ENCODE results near the gene ARG2.

DNA sequence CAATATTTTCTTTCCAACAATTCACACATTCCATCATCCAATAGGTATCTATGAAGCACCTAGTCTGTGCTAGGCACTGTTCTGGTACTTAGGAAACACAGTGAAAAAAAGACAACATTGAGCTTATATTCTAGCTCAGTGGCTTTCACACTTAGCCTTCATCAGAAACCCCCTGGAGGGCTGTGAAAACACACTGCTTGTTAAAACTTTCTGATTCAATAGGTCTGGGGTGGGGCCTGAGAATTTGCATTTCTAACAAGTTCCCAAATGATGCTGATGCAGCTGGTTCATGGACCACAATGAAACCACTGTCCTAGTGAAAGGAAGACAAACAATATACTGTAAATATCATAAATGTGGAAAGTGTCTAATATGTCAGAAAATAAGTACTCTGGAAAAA is 48.8 kb downstream of the ARG2 start:
- no peak for TF ChIP-seq TOX (CRISPR knock-in tag; IDR thresholded peaks at IDR 0.05; ENCODE audit: borderline replicate concordance)
- no peak for TF ChIP-seq ESRRG (CRISPR knock-in tag; IDR thresholded peaks at IDR 0.05)
- no peak for TF ChIP-seq RARB (CRISPR knock-in tag; IDR thresholded peaks at IDR 0.05)
- TF ChIP-seq, protein P1, sequence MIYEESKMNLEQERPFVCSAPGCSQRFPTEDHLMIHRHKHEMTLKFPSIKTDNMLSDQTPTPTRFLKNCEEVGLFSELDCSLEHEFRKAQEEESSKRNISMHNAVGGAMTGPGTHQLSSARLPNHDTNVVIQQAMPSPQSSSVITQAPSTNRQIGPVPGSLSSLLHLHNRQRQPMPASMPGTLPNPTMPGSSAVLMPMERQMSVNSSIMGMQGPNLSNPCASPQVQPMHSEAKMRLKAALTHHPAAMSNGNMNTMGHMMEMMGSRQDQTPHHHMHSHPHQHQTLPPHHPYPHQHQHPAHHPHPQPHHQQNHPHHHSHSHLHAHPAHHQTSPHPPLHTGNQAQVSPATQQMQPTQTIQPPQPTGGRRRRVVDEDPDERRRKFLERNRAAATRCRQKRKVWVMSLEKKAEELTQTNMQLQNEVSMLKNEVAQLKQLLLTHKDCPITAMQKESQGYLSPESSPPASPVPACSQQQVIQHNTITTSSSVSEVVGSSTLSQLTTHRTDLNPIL (CRISPR knock-in tag; IDR thresholded peaks at IDR 0.05; ENCODE audit: low read depth): no peak
- TF ChIP-seq, protein P2, sequence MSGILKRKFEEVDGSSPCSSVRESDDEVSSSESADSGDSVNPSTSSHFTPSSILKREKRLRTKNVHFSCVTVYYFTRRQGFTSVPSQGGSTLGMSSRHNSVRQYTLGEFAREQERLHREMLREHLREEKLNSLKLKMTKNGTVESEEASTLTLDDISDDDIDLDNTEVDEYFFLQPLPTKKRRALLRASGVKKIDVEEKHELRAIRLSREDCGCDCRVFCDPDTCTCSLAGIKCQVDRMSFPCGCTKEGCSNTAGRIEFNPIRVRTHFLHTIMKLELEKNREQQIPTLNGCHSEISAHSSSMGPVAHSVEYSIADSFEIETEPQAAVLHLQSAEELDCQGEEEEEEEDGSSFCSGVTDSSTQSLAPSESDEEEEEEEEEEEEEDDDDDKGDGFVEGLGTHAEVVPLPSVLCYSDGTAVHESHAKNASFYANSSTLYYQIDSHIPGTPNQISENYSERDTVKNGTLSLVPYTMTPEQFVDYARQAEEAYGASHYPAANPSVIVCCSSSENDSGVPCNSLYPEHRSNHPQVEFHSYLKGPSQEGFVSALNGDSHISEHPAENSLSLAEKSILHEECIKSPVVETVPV (CRISPR knock-in tag; IDR thresholded peaks at IDR 0.05): no peak
- TF ChIP-seq ZNF565 (CRISPR knock-in tag; conservative IDR thresholded peaks at IDR 0.05; ENCODE audit: low read depth): no peak
- TF ChIP-seq CSDC2 (CRISPR knock-in tag; IDR thresholded peaks at IDR 0.05): no peak
- TF ChIP-seq ZFP3 (CRISPR knock-in tag; IDR thresholded peaks at IDR 0.05): no peak
- TF ChIP-seq ZFP30 (CRISPR knock-in tag; IDR thresholded peaks at IDR 0.05): no peak
- no peak for TF ChIP-seq TCF4 (CRISPR knock-in tag; IDR thresholded peaks at IDR 0.05; ENCODE audit: borderline replicate concordance)
- TF ChIP-seq, protein P3, sequence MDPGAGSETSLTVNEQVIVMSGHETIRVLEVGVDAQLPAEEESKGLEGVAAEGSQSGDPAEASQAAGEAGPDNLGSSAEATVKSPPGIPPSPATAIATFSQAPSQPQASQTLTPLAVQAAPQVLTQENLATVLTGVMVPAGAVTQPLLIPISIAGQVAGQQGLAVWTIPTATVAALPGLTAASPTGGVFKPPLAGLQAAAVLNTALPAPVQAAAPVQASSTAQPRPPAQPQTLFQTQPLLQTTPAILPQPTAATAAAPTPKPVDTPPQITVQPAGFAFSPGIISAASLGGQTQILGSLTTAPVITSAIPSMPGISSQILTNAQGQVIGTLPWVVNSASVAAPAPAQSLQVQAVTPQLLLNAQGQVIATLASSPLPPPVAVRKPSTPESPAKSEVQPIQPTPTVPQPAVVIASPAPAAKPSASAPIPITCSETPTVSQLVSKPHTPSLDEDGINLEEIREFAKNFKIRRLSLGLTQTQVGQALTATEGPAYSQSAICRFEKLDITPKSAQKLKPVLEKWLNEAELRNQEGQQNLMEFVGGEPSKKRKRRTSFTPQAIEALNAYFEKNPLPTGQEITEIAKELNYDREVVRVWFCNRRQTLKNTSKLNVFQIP (CRISPR knock-in tag; IDR thresholded peaks at IDR 0.05; ENCODE audit: borderline replicate concordance, low read depth): no peak
- no peak for TF ChIP-seq SNAI2 (CRISPR knock-in tag; IDR thresholded peaks at IDR 0.05)
- TF ChIP-seq PPARA (CRISPR knock-in tag; IDR thresholded peaks at IDR 0.05; ENCODE audit: borderline replicate concordance): no peak
